OCI-LY1 (cell line): ENCODE results near the gene PSORS1C1.

ENCODE experiments used
- EZH2 ChIP-seq: fragments of 200-600 bp; sonication (generic), shearing (Covaris generic); IDR thresholded peaks from 2 replicates; pipeline ENCODE4 v1.8.0; 2017; ENCODE audit warnings: borderline replicate concordance, mixed run types, mild to moderate bottlenecking, antibody characterized with exemption, low read length, moderate library complexity, mixed read lengths
- TF ChIP-seq, protein P1 (sequence below): fragments of 200-600 bp; sonication (generic), shearing (Covaris generic); IDR thresholded peaks from 2 replicates; pipeline ENCODE4 v1.5.1; 2017; ENCODE audit warnings: mild to moderate bottlenecking, antibody characterized with exemption, low read length, moderate library complexity, mixed read lengths

DNA sequence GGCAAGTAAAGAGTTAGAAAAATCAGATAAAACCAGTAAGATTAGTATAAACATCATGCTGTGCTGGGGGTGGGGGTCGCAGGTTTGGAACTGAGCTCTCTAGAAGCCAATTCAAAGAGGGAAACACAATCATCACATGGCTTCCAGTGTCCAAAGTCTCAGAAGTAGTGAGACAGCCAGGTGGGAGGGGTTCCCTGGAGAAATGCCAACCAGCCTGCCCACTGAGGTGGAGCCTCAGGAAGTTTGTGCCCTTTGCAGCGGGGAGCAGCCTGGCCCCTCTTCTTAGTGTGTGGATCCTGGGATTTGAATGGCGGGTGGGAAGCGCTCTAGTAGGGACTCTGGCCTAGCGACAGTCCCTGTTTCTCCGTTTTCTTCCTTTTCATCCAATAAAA, 23.6 kb upstream of the PSORS1C1 start:
- TF ChIP-seq, protein P1, sequence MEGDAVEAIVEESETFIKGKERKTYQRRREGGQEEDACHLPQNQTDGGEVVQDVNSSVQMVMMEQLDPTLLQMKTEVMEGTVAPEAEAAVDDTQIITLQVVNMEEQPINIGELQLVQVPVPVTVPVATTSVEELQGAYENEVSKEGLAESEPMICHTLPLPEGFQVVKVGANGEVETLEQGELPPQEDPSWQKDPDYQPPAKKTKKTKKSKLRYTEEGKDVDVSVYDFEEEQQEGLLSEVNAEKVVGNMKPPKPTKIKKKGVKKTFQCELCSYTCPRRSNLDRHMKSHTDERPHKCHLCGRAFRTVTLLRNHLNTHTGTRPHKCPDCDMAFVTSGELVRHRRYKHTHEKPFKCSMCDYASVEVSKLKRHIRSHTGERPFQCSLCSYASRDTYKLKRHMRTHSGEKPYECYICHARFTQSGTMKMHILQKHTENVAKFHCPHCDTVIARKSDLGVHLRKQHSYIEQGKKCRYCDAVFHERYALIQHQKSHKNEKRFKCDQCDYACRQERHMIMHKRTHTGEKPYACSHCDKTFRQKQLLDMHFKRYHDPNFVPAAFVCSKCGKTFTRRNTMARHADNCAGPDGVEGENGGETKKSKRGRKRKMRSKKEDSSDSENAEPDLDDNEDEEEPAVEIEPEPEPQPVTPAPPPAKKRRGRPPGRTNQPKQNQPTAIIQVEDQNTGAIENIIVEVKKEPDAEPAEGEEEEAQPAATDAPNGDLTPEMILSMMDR, result no peak
- no peak for TF ChIP-seq EZH2
